HCT116 (cell line): ENCODE measurements around the gene EPHA4. TPM values are rescaled to one million over a fixed set of nuclear protein-coding genes. Genes with fewer than 3 reads are reported as not detected.

Source experiments
- ATAC-seq: fragments of 200-7000 bp; cut with Tn5 transposase; 2 replicates; pipeline ENCODE4 v1.9.1; 2020; ENCODE audit warnings: mild to moderate bottlenecking, moderate library complexity
- BruUV-seq: library from RNA; stranded (reverse); fragments of 400-500 nt; replicated peaks from 2 replicates; lab custom pipeline; 2021; lab: Mats Ljungman, UMichigan
- CTCF ChIA-PET: fragments of 300-600 bp; sonication (Branson Sonifier 250); formaldehyde crosslinking; loops from one replicate; lab custom pipeline; 2021; ENCODE audit warnings: antibody characterized with exemption; lab: Charles Lee
- POLR2A ChIA-PET: fragments of 300-600, 350-600 bp; sonication (Branson Sonifier 250); formaldehyde crosslinking; loops from one replicate; lab custom pipeline; 2021; ENCODE audit warnings: antibody characterized with exemption; lab: Charles Lee
- RAD21 ChIA-PET, 2 experiments: fragments of 300-600 bp; sonication (Branson Sonifier 250); formaldehyde crosslinking; loops; one replicate each; lab custom pipeline; 2023; ENCODE audit warnings: low total read pairs in 2 of 2; ENCODE audit not compliant: uncharacterized antibody in 2 of 2, unreplicated experiment in 2 of 2, low non-redundant PET in 1 of 2; lab: Charles Lee
- DNase-seq: peaks from one replicate; pipeline ENCODE4 v3.0.0-alpha.2; 2010; ENCODE audit warnings: low read depth, low spot score
- H2AFZ ChIP-seq: fragments of 200-600 bp; shearing (Covaris generic), sonication (generic); 2 replicates; pipeline ENCODE4 v1.6.1; 2017; ENCODE audit warnings: low read depth, mixed run types, mixed read lengths, antibody characterized with exemption, low read length; ENCODE audit not compliant: poor library complexity, severe bottlenecking
- H3K27ac ChIP-seq: 2 replicates; pipeline ENCODE4 v1.5.1; 2012; ENCODE audit warnings: low read depth, low read length
- H3K27me3 ChIP-seq: fragments of 200-600 bp; sonication (generic); 2 replicates; pipeline ENCODE4 v1.6.1; 2016; ENCODE audit warnings: mixed run types, low read length, mixed read lengths; ENCODE audit not compliant: insufficient read depth
- H3K36me3 ChIP-seq, 2 experiments: fragments of 200-500 bp in 1 of 2; fragments of 200-600 bp in 1 of 2; sonication (Bioruptor generic) in 1 of 2; sonication (generic) in 1 of 2; 2 replicates each; pipeline versions ENCODE4 v1.5.1 to v1.6.1; 2014 to 2016; ENCODE audit warnings: low read length in 2 of 2, inconsistent platforms in 1 of 2, mixed read lengths in 1 of 2, mixed run types in 1 of 2; ENCODE audit not compliant: insufficient read depth in 2 of 2, control insufficient read depth in 1 of 2
- H3K4me1 ChIP-seq, 2 experiments: fragments of 200-600 bp in 1 of 2; sonication (generic) in 1 of 2; 2 replicates each; pipeline versions ENCODE4 v1.5.1 to v1.6.1; 2012 to 2017; ENCODE audit warnings: low read length in 2 of 2, inconsistent platforms in 1 of 2, mild to moderate bottlenecking in 1 of 2, mixed read lengths in 1 of 2, mixed run types in 1 of 2, moderate library complexity in 1 of 2; ENCODE audit not compliant: insufficient read depth in 2 of 2, control insufficient read depth in 1 of 2
- H3K4me2 ChIP-seq: fragments of 200-600 bp; sonication (generic); 2 replicates; pipeline ENCODE4 v1.6.1; 2017; ENCODE audit warnings: mixed run types, low read length, mixed read lengths
- H3K4me3 ChIP-seq, 2 experiments: fragments of 200-600 bp in 1 of 2; sonication (generic) in 1 of 2; replicated peaks in 1 of 2; 2 replicates each; pipeline ENCODE4 v1.5.1; 2011 to 2016; ENCODE audit warnings: low read length in 2 of 2, control low read depth in 1 of 2, low read depth in 1 of 2, mild to moderate bottlenecking in 1 of 2, mixed read lengths in 1 of 2, mixed run types in 1 of 2
- H3K79me2 ChIP-seq: fragments of 200-600 bp; sonication (generic); 2 replicates; pipeline ENCODE4 v1.6.1; 2017; ENCODE audit warnings: mild to moderate bottlenecking, mixed run types, low read length, moderate library complexity, mixed read lengths; ENCODE audit not compliant: insufficient read depth
- H3K9ac ChIP-seq: fragments of 200-600 bp; sonication (generic); 2 replicates; pipeline ENCODE4 v1.6.1; 2016; ENCODE audit warnings: low read length, mixed read lengths
- H3K9me2 ChIP-seq: fragments of 200-600 bp; sonication (generic), shearing (Covaris generic); 2 replicates; pipeline ENCODE4 v1.6.1; 2017; ENCODE audit warnings: mixed run types, mild to moderate bottlenecking, moderate library complexity; ENCODE audit not compliant: insufficient read depth
- H3K9me3 ChIP-seq, 2 experiments: fragments of 200-500 bp in 1 of 2; fragments of 200-600 bp in 1 of 2; sonication (Bioruptor generic) in 1 of 2; sonication (generic) in 1 of 2; 2 replicates each; pipeline ENCODE4 v1.6.1; 2014 to 2017; ENCODE audit warnings: low read length in 2 of 2, mixed read lengths in 2 of 2, inconsistent platforms in 1 of 2, low read depth in 1 of 2, mild to moderate bottlenecking in 1 of 2, mixed run types in 1 of 2, moderate library complexity in 1 of 2; ENCODE audit not compliant: control insufficient read depth in 1 of 2, insufficient read depth in 1 of 2
- H4K20me1 ChIP-seq: fragments of 200-600 bp; sonication (generic), shearing (Covaris generic); 2 replicates; pipeline ENCODE4 v1.6.1; 2017; ENCODE audit warnings: mixed run types, mild to moderate bottlenecking, moderate library complexity; ENCODE audit not compliant: insufficient read depth
- ATF3 ChIP-seq: IDR thresholded peaks from 2 replicates; pipeline ENCODE4 v1.6.1; 2012
- CBX3 ChIP-seq: IDR thresholded peaks from 2 replicates; pipeline ENCODE4 v1.6.1; 2012; ENCODE audit warnings: low read depth
- CEBPB ChIP-seq: IDR thresholded peaks from 2 replicates; pipeline ENCODE4 v1.6.1; 2012; ENCODE audit warnings: low read depth
- CTCF ChIP-seq, 3 experiments: fragments of 200-600 bp in 1 of 3; sonication (generic) in 1 of 3; IDR thresholded peaks in 2 of 3; conservative IDR thresholded peaks in 1 of 3; 2 replicates each; pipeline ENCODE4 v1.5.1; 2012 to 2017; ENCODE audit warnings: low read depth in 2 of 3, low read length in 2 of 3, antibody characterized with exemption in 1 of 3, borderline replicate concordance in 1 of 3, control low read depth in 1 of 3, mild to moderate bottlenecking in 1 of 3, mixed read lengths in 1 of 3, mixed run types in 1 of 3, moderate library complexity in 1 of 3; ENCODE audit not compliant: insufficient read depth in 1 of 3
- EGR1 ChIP-seq: IDR thresholded peaks from 2 replicates; pipeline ENCODE4 v1.6.1; 2012; ENCODE audit warnings: low read depth
- ELF1 ChIP-seq: IDR thresholded peaks from 2 replicates; pipeline ENCODE4 v1.6.1; 2012; ENCODE audit warnings: low read depth, borderline replicate concordance
- EZH2 ChIP-seq: fragments of 200-600 bp; sonication (generic); IDR thresholded peaks from 2 replicates; pipeline ENCODE4 v1.6.1; 2017; ENCODE audit warnings: antibody characterized with exemption, mixed run types
- EZH2phosphoT487 ChIP-seq: fragments of 200-600 bp; IDR thresholded peaks from 2 replicates; pipeline ENCODE4 v1.6.1; 2018; ENCODE audit warnings: antibody characterized with exemption, borderline replicate concordance
- FOSL1 ChIP-seq: IDR thresholded peaks from 2 replicates; pipeline ENCODE4 v1.6.1; 2012; ENCODE audit warnings: low read depth
- JUND ChIP-seq: IDR thresholded peaks from 2 replicates; pipeline ENCODE4 v1.6.1; 2012
- POLR2A ChIP-seq: IDR thresholded peaks from 2 replicates; pipeline ENCODE4 v1.7.0; 2011; ENCODE audit warnings: borderline replicate concordance; ENCODE audit not compliant: insufficient read depth, insufficient read length; ENCODE audit errors: extremely low read depth
- RAD21 ChIP-seq: IDR thresholded peaks from 2 replicates; pipeline ENCODE4 v1.6.1; 2012; ENCODE audit warnings: low read depth, mild to moderate bottlenecking
- SIN3A ChIP-seq: IDR thresholded peaks from 2 replicates; pipeline ENCODE4 v1.6.1; 2012; ENCODE audit warnings: low read depth
- SP1 ChIP-seq: IDR thresholded peaks from 2 replicates; pipeline ENCODE4 v1.6.1; 2012; ENCODE audit warnings: low read depth
- SRF ChIP-seq: IDR thresholded peaks from 2 replicates; pipeline ENCODE4 v1.6.1; 2012; ENCODE audit warnings: low read depth
- TCF7L2 ChIP-seq: IDR thresholded peaks from 2 replicates; pipeline ENCODE4 v1.7.0; 2011; ENCODE audit warnings: borderline replicate concordance, inconsistent platforms; ENCODE audit not compliant: insufficient read depth, insufficient read length; ENCODE audit errors: extremely low read depth
- ZBTB33 ChIP-seq: IDR thresholded peaks from 2 replicates; pipeline ENCODE4 v1.6.1; 2011; ENCODE audit warnings: mild to moderate bottlenecking, low read length, moderate library complexity; ENCODE audit not compliant: insufficient replicate concordance; ENCODE audit errors: extremely low read depth
- ZFX ChIP-seq: fragments of 450-650 bp; IDR thresholded peaks from 2 replicates; pipeline ENCODE4 v1.6.1; 2017
- ZNF274 ChIP-seq: fragments of 200-500 bp; sonication (Bioruptor generic); IDR thresholded peaks from 2 replicates; pipeline ENCODE4 v1.6.1; 2014; ENCODE audit warnings: mild to moderate bottlenecking, low read depth, low read length, inconsistent platforms
- intact Hi-C: fragments of 100-400 bp; cut with micrococcal nuclease; formaldehyde crosslinking; loops from 2 replicates; pipeline ENCODE4 v1.10.0; 2022
- total RNA-seq: library from RNA; stranded (reverse); gene quantifications from one replicate; pipeline ENCODE4 v1.2.1, GENCODE V29; 2021; ENCODE audit not compliant: unreplicated experiment

Gene EPHA4
- total RNA-seq, 1 experiment from 2014 or later: 3.5 TPM

GRCh38 chr2:221581986-221582385 lies 9.9 kb upstream of the EPHA4 start:
- no peak for ATAC-seq

More at GRCh38 chr2:221581986-221582385, 9.9 kb upstream of the EPHA4 start:
- no peak for TF ChIP-seq SIN3A
- no peak for TF ChIP-seq FOSL1
- TF ChIP-seq CTCF (IDR thresholded peaks at IDR 0.05 in 2 of 3, conservative IDR thresholded peaks at IDR 0.05 in 1 of 3; ENCODE audit: borderline replicate concordance in 1 of 3, insufficient read depth in 1 of 3, low read depth in 2 of 3, low read length in 2 of 3): no peak
- no peak for TF ChIP-seq SRF
- TF ChIP-seq SP1: no peak
- TF ChIP-seq ATF3: no peak
- TF ChIP-seq ZNF274: no peak
- TF ChIP-seq RAD21: no peak
- TF ChIP-seq EGR1: no peak
- TF ChIP-seq EZH2: no peak
- TF ChIP-seq EZH2phosphoT487: no peak
- no peak for TF ChIP-seq ZFX
- TF ChIP-seq TCF7L2: no peak
- TF ChIP-seq ZBTB33: no peak
- no peak for TF ChIP-seq CBX3
- no peak for TF ChIP-seq POLR2A
- TF ChIP-seq CEBPB: no peak
- TF ChIP-seq JUND: no peak
- TF ChIP-seq ELF1: no peak
- no peaks in the 10 kb centered on the region for H3K4me1 ChIP-seq
- no peak overlapping the region for H2AFZ ChIP-seq
- CTCF ChIA-PET: interaction anchor here (1.0 kb wide), 1 partner anchor 8 kb away, joined by 3 read pairs; no protein-coding TSS in a partner anchor
- no TSS peak for BruUV-seq
- RAD21 ChIA-PET: no interaction called here
- no peaks in the 10 kb centered on the region for H3K9me3 ChIP-seq
- no peaks in the 10 kb centered on the region for H3K9me2 ChIP-seq
- intact Hi-C loops: no loop called here
- DNase-seq: no peak
- no peaks in the 10 kb centered on the region for H3K79me2 ChIP-seq
- no peak overlapping the region for H3K9ac ChIP-seq
- POLR2A ChIA-PET: no interaction called here
- no peak overlapping the region for H3K4me2 ChIP-seq
- no peak overlapping the region for H3K4me3 ChIP-seq
- H3K27me3 ChIP-seq: peaks cover 65% of the 10 kb centered on the region
- H4K20me1 ChIP-seq: no peaks in the 10 kb centered on the region
- H3K27ac ChIP-seq: no peak overlapping the region
- no peaks in the 10 kb centered on the region for H3K36me3 ChIP-seq
